ENCODE data around the gene RPL9. TPM values are rescaled to one million over a fixed set of nuclear protein-coding genes. Genes with fewer than 3 reads are reported as not detected.

The RPL9 gene
- total and polyA plus RNA-seq, 8 donors = 634 to 2,388 (median 1,207) TPM

GRCh38 chr4:39451423-39452023 lies 7.2 kb downstream of the RPL9 start:
- no peaks in the 10 kb centered on the region for H3K9me3 ChIP-seq
- peaks cover 13 to 29% of the 10 kb centered on the region in 2 donors for H3K4me1 ChIP-seq
- peaks cover 7 to 77% of the 10 kb centered on the region in 2 donors for H3K36me3 ChIP-seq
- no peaks in the 10 kb centered on the region for H3K27me3 ChIP-seq
- DNase-seq = no peak
- intact Hi-C loops (cut with DNase I) = no loop called here
- TF ChIP-seq CTCF (IDR thresholded peaks at IDR 0.05) = no peak
- no peak overlapping the region for H3K4me3 ChIP-seq
- no peak overlapping the region for H3K27ac ChIP-seq
- ATAC-seq = no peak

GRCh38 chr4:39450618-39451017 lies 8.1 kb downstream of the RPL9 start:
- peaks cover under 1 to 67% of the 10 kb centered on the region in 2 donors for H3K36me3 ChIP-seq
- intact Hi-C loops (cut with DNase I) = no loop called here
- no peak for ATAC-seq

GRCh38 chr4:39446842-39447573 lies 11.7 kb downstream of the RPL9 start:
- H3K27me3 ChIP-seq = no peaks in the 10 kb centered on the region
- peak; percentile 88 for ATAC-seq
- peaks cover 6 to 9% of the 10 kb centered on the region in 2 donors for H3K4me1 ChIP-seq

More at GRCh38 chr4:39450618-39451017, 8.1 kb downstream of the RPL9 start:
- TF ChIP-seq CTCF (IDR thresholded peaks at IDR 0.05) = no peak
- H3K27ac ChIP-seq = peak overlapping the region in 1 of 2 donors; percentile 17
- peaks cover 6 to 20% of the 10 kb centered on the region in 2 donors for H3K4me1 ChIP-seq
- H3K9me3 ChIP-seq = no peaks in the 10 kb centered on the region
- no peak for DNase-seq
- H3K27me3 ChIP-seq = no peaks in the 10 kb centered on the region
- H3K4me3 ChIP-seq = no peak overlapping the region

GRCh38 chr4:39446483-39446841 lies 12.3 kb downstream of the RPL9 start:
- ATAC-seq (no peak), DNase-seq (no peak)
- Histone ChIP-seq H3K36me3 (peaks cover 0 to 26% of the 10 kb centered on the region in 2 donors), H3K4me1 (peaks cover 6 to 9% of the 10 kb centered on the region in 2 donors), H3K9me3 (no peaks in the 10 kb centered on the region), H3K27ac (peak overlapping the region; percentile 34 to 51), H3K4me3 (peak overlapping the region; percentile 39 to 41), H3K27me3 (no peaks in the 10 kb centered on the region)
- no peak for TF ChIP-seq CTCF (IDR thresholded peaks at IDR 0.05)
- intact Hi-C loops (cut with DNase I) = no loop called here

More at GRCh38 chr4:39446842-39447573, 11.7 kb downstream of the RPL9 start:
- Histone ChIP-seq H3K4me3 (peak overlapping the region; percentile 39 to 41), H3K36me3 (peaks cover 0 to 31% of the 10 kb centered on the region in 2 donors), H3K27ac (peak overlapping the region; percentile 34 to 51), H3K9me3 (no peaks in the 10 kb centered on the region)
- intact Hi-C loops (cut with DNase I) = no loop called here
- TF ChIP-seq CTCF (IDR thresholded peaks at IDR 0.05) = peak in 1 of 2 donors; percentile 26
- peak; percentile 46 to 90 (median 70) for DNase-seq

GRCh38 chr4:39442998-39443397 lies 15.7 kb downstream of the RPL9 start:
- no peak for ATAC-seq
- no peak for DNase-seq
- Histone ChIP-seq H3K27me3 (no peaks in the 10 kb centered on the region), H3K27ac (no peak overlapping the region), H3K4me1 (peaks cover 6 to 9% of the 10 kb centered on the region in 2 donors), H3K4me3 (no peak overlapping the region), H3K9me3 (no peaks in the 10 kb centered on the region), H3K36me3 (no peaks in the 10 kb centered on the region)
- no peak for TF ChIP-seq CTCF (IDR thresholded peaks at IDR 0.05)
- intact Hi-C loops (cut with DNase I) = no loop called here

All from left lung (tissue), 10 donors.